ENCODE results near the gene ITPRIP. TPM values are rescaled to one million over a fixed set of nuclear protein-coding genes. Genes with fewer than 3 reads are reported as not detected.

Gene ITPRIP
- total and polyA plus RNA-seq, 5 donors from 2014 or later, result 10.9 to 68.4 (median 13.4) TPM

DNA sequence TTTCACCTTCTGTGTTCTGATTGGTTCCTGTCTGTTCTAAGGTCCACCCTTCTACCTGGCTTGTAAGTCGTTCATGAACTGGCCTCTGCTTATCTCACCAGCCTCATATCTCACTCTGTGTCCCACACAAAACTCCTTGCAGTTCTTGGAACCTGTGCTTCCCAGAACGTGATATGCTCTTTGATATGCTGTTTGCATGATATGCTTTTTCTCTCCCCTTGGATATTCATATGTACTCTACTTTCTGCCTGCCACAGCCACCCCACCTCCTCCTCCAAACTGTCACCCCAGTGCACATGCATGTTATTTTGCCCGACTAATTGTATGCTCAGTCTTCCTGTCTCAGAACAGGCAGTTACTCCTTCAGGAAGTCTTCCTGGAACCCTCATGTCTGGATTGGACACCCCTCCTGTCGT is 1.9 kb upstream of the ITPRIP start:
- Histone ChIP-seq H3K27me3 (ENCODE audit: control insufficient read depth, insufficient read depth, low read length) (peaks cover 3% of the 10 kb centered on the region), H3K36me3 (ENCODE audit: control insufficient read depth, insufficient read depth, low read length) (no peaks in the 10 kb centered on the region), H3K27ac (ENCODE audit: insufficient read depth, low read length, poor library complexity, severe bottlenecking) (no peak overlapping the region), H3K9me3 (ENCODE audit: control insufficient read depth in 2 of 2, low read length in 2 of 2) (no peaks in the 10 kb centered on the region), H3K4me3 (ENCODE audit: low read depth, low read length) (no peak overlapping the region), H3K4me1 (ENCODE audit: control insufficient read depth, insufficient read depth, low read length, poor library complexity, severe bottlenecking) (peaks cover 37% of the 10 kb centered on the region)
- H3K36me3 Mint-ChIP-seq, result no peaks in the 10 kb centered on the region
- peaks cover 0 to under 1% (median 0%) of the 10 kb centered on the region in 7 donors for H3K9me3 Mint-ChIP-seq
- peaks cover 20% of the 10 kb centered on the region for H3K27me3 Mint-ChIP-seq
- peak overlapping the region; percentile 52 to 91 (median 76) for H3K4me3 Mint-ChIP-seq
- ATAC-seq (ENCODE audit: low read depth in 2 of 2), result no peak
- DNase-seq, result no peak
- H3K4me1 Mint-ChIP-seq, result peaks cover 14 to 33% (median 24%) of the 10 kb centered on the region in 4 donors
- H3K27ac Mint-ChIP-seq, result peak overlapping the region in 2 of 3 donors; percentile 26 to 52

GRCh38 chr10:104339469-104340110 is 1.3 kb upstream of the ITPRIP start:
- Mint-ChIP-seq H3K27me3 (peaks cover 20% of the 10 kb centered on the region), H3K4me3 (peak overlapping the region; percentile 91 to 100 (median 99)), H3K4me1 (peaks cover 19 to 39% (median 29%) of the 10 kb centered on the region in 4 donors), H3K36me3 (no peaks in the 10 kb centered on the region), H3K27ac (peak overlapping the region; percentile 56 to 100 (median 96)), H3K9me3 (no peaks in the 10 kb centered on the region)
- peaks cover 3% of the 10 kb centered on the region for H3K27me3 ChIP-seq (ENCODE audit: control insufficient read depth, insufficient read depth, low read length)
- H3K9me3 ChIP-seq (ENCODE audit: control insufficient read depth in 2 of 2, low read length in 2 of 2), result no peaks in the 10 kb centered on the region
- no peaks in the 10 kb centered on the region for H3K36me3 ChIP-seq (ENCODE audit: control insufficient read depth, insufficient read depth, low read length)
- ATAC-seq (ENCODE audit: low read depth in 2 of 2), result no peak
- H3K27ac ChIP-seq (ENCODE audit: insufficient read depth, low read length, poor library complexity, severe bottlenecking), result no peak overlapping the region
- H3K4me1 ChIP-seq (ENCODE audit: control insufficient read depth, insufficient read depth, low read length, poor library complexity, severe bottlenecking), result peaks cover 42% of the 10 kb centered on the region
- peak overlapping the region; percentile 82 for H3K4me3 ChIP-seq (ENCODE audit: low read depth, low read length)
- DNase-seq, result no peak

DNA sequence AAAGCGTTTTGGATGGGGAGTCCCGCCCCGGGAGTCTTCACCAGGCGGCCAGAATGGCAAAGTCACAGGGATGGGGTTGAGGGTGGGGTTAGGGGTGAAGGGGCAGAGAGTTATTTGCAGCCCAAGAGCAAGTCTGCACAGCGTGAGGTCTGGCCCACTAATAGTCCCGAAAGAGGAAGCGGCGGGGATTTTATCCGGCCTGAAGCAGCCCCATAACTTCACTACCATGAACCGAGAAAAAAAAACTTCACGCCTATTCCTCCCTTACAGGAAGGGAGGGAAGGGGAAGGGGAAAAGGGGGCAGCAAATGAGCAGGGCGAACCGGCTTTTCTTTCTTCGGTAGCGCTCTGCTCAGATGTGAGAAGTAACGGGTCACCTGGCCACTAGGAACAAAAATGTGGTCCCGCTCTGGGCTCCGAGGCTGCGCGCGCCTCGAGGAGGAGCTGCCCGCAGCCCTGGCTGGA is 712 bp downstream of the ITPRIP start:
- H3K4me1 ChIP-seq (ENCODE audit: control insufficient read depth, insufficient read depth, low read length, poor library complexity, severe bottlenecking), result peaks cover 61% of the 10 kb centered on the region
- DNase-seq, result peak in 1 of 3 donors; percentile 32
- H3K4me1 Mint-ChIP-seq, result peaks cover 19 to 59% (median 43%) of the 10 kb centered on the region in 4 donors

GRCh38 chr10:104336821-104337467 is 1.3 kb downstream of the ITPRIP start:
- peaks cover 20% of the 10 kb centered on the region for H3K27me3 Mint-ChIP-seq

More for the DNA sequence above, 712 bp downstream of the ITPRIP start:
- peaks cover 8% of the 10 kb centered on the region for H3K36me3 ChIP-seq (ENCODE audit: control insufficient read depth, insufficient read depth, low read length)
- Mint-ChIP-seq H3K9me3 (no peaks in the 10 kb centered on the region), H3K4me3 (peak overlapping the region; percentile 91 to 100 (median 99)), H3K27me3 (peaks cover 20% of the 10 kb centered on the region), H3K36me3 (peaks cover 8% of the 10 kb centered on the region), H3K27ac (peak overlapping the region; percentile 95 to 100 (median 96))
- no peaks in the 10 kb centered on the region for H3K9me3 ChIP-seq (ENCODE audit: control insufficient read depth in 2 of 2, low read length in 2 of 2)
- H3K27me3 ChIP-seq (ENCODE audit: control insufficient read depth, insufficient read depth, low read length), result peaks cover 3% of the 10 kb centered on the region
- H3K27ac ChIP-seq (ENCODE audit: insufficient read depth, low read length, poor library complexity, severe bottlenecking), result peak overlapping the region; percentile 89
- peak; percentile 3 to 10 for ATAC-seq (ENCODE audit: low read depth in 2 of 2)
- H3K4me3 ChIP-seq (ENCODE audit: low read depth, low read length), result peak overlapping the region; percentile 94

DNA sequence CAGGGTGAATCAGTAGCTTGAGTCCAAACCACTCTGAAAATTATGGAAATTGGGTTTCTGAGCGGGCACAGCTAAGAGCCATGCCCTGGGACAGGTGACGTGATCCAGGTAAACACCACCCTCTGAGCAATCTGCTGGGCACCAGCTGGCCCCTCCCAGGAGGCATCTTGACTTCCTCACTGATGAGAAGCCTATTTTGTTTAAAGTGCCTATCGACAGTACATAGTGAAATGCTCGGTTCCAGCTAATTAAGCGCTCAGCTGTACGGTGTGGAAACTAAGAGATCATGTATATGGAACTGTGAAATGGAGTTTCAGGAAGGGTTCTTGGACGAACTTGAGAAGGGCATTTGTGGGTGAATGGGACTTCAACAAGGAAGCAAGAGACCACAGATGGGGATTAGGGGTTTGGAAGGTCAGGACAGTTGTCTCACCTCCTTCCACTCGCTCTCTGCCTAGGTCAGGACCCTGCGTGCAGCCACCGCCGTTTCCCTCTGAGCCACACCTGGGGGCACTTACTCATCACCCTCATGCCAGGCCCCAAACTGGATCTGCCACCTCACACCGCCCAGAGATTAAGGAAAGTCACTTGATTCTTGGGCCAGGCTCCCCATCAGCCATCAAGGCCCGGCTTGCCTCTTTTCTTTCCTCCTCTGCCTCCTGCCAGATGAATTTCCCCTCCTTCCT is 3.2 kb downstream of the ITPRIP start:
- ATAC-seq (ENCODE audit: low read depth in 2 of 2) (no peak), DNase-seq (no peak)
- peak overlapping the region; percentile 94 for H3K4me3 ChIP-seq (ENCODE audit: low read depth, low read length)
- peaks cover 16% of the 10 kb centered on the region for H3K27me3 Mint-ChIP-seq
- peak overlapping the region; percentile 93 to 96 (median 95) for H3K27ac Mint-ChIP-seq
- peak overlapping the region; percentile 89 for H3K27ac ChIP-seq (ENCODE audit: insufficient read depth, low read length, poor library complexity, severe bottlenecking)
- H3K36me3 ChIP-seq (ENCODE audit: control insufficient read depth, insufficient read depth, low read length), result peaks cover 11% of the 10 kb centered on the region
- peak overlapping the region; percentile 52 to 91 (median 84) for H3K4me3 Mint-ChIP-seq
- peaks cover 22 to 80% (median 61%) of the 10 kb centered on the region in 4 donors for H3K4me1 Mint-ChIP-seq
- H3K9me3 ChIP-seq (ENCODE audit: control insufficient read depth in 2 of 2, low read length in 2 of 2), result no peaks in the 10 kb centered on the region
- peaks cover 1% of the 10 kb centered on the region for H3K27me3 ChIP-seq (ENCODE audit: control insufficient read depth, insufficient read depth, low read length)
- peaks cover 8% of the 10 kb centered on the region for H3K36me3 Mint-ChIP-seq
- peaks cover 80% of the 10 kb centered on the region for H3K4me1 ChIP-seq (ENCODE audit: control insufficient read depth, insufficient read depth, low read length, poor library complexity, severe bottlenecking)
- H3K9me3 Mint-ChIP-seq, result no peaks in the 10 kb centered on the region

More at GRCh38 chr10:104336821-104337467, 1.3 kb downstream of the ITPRIP start:
- no peak for DNase-seq
- Mint-ChIP-seq H3K36me3 (peaks cover 8% of the 10 kb centered on the region), H3K4me1 (peaks cover 20 to 65% (median 46%) of the 10 kb centered on the region in 4 donors), H3K4me3 (peak overlapping the region; percentile 91 to 100 (median 99)), H3K27ac (peak overlapping the region; percentile 95 to 100 (median 96)), H3K9me3 (no peaks in the 10 kb centered on the region)
- Histone ChIP-seq H3K9me3 (ENCODE audit: control insufficient read depth in 2 of 2, low read length in 2 of 2) (no peaks in the 10 kb centered on the region), H3K36me3 (ENCODE audit: control insufficient read depth, insufficient read depth, low read length) (peaks cover 11% of the 10 kb centered on the region), H3K27ac (ENCODE audit: insufficient read depth, low read length, poor library complexity, severe bottlenecking) (peak overlapping the region; percentile 89), H3K4me3 (ENCODE audit: low read depth, low read length) (peak overlapping the region; percentile 94), H3K4me1 (ENCODE audit: control insufficient read depth, insufficient read depth, low read length, poor library complexity, severe bottlenecking) (peaks cover 62% of the 10 kb centered on the region), H3K27me3 (ENCODE audit: control insufficient read depth, insufficient read depth, low read length) (peaks cover 3% of the 10 kb centered on the region)
- no peak for ATAC-seq (ENCODE audit: low read depth in 2 of 2)

DNA sequence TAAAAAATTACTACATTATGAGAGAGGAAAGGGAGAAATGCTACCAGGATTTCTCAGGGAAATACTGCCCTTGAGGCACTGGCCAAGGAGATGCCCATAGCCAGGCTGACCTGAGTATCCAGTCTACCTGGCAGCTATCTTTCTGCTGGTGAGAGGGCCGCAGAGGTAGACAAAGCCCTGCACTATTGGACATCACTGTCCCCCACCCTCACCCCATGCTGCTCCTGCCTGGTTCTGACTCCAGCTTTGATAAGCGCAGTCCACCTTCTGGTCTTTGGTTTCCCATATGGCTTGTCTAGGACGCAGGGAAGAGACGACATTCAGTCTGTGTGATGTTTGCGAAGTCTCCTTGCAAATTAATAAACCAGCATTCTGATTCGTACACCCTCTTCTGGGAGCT is 3.7 kb downstream of the ITPRIP start:
- Histone ChIP-seq H3K27me3 (ENCODE audit: control insufficient read depth, insufficient read depth, low read length) (no peaks in the 10 kb centered on the region), H3K36me3 (ENCODE audit: control insufficient read depth, insufficient read depth, low read length) (peaks cover 11% of the 10 kb centered on the region), H3K9me3 (ENCODE audit: control insufficient read depth in 2 of 2, low read length in 2 of 2) (no peaks in the 10 kb centered on the region), H3K27ac (ENCODE audit: insufficient read depth, low read length, poor library complexity, severe bottlenecking) (peak overlapping the region; percentile 89), H3K4me1 (ENCODE audit: control insufficient read depth, insufficient read depth, low read length, poor library complexity, severe bottlenecking) (peaks cover 83% of the 10 kb centered on the region), H3K4me3 (ENCODE audit: low read depth, low read length) (peak overlapping the region; percentile 59)
- peak overlapping the region in 3 of 4 donors; percentile 83 to 91 (median 84) for H3K4me3 Mint-ChIP-seq
- H3K9me3 Mint-ChIP-seq, result no peaks in the 10 kb centered on the region
- DNase-seq (no peak), ATAC-seq (ENCODE audit: low read depth in 2 of 2) (no peak)
- H3K27ac Mint-ChIP-seq, result peak overlapping the region; percentile 93 to 96 (median 95)
- peaks cover 8% of the 10 kb centered on the region for H3K36me3 Mint-ChIP-seq
- H3K27me3 Mint-ChIP-seq, result peaks cover 11% of the 10 kb centered on the region
- peaks cover 24 to 82% (median 64%) of the 10 kb centered on the region in 4 donors for H3K4me1 Mint-ChIP-seq

- H3K27ac ChIP-seq (ENCODE audit: insufficient read depth, low read length, poor library complexity, severe bottlenecking), result peak overlapping the region; percentile 89
- Mint-ChIP-seq H3K27ac (peak overlapping the region; percentile 93 to 98 (median 96)), H3K9me3 (peaks cover 0 to 1% (median 0%) of the 10 kb centered on the region in 7 donors), H3K27me3 (peaks cover 11% of the 10 kb centered on the region), H3K36me3 (peaks cover 8% of the 10 kb centered on the region), H3K4me1 (peaks cover 30 to 82% (median 67%) of the 10 kb centered on the region in 4 donors), H3K4me3 (peak overlapping the region; percentile 53 to 91 (median 73))
- H3K36me3 ChIP-seq (ENCODE audit: control insufficient read depth, insufficient read depth, low read length), result peaks cover 11% of the 10 kb centered on the region
- H3K27me3 ChIP-seq (ENCODE audit: control insufficient read depth, insufficient read depth, low read length), result no peaks in the 10 kb centered on the region
- H3K9me3 ChIP-seq (ENCODE audit: control insufficient read depth in 2 of 2, low read length in 2 of 2), result no peaks in the 10 kb centered on the region
- DNase-seq (no peak), ATAC-seq (ENCODE audit: low read depth in 2 of 2) (no peak)
- H3K4me1 ChIP-seq (ENCODE audit: control insufficient read depth, insufficient read depth, low read length, poor library complexity, severe bottlenecking), result peaks cover 83% of the 10 kb centered on the region
- H3K4me3 ChIP-seq (ENCODE audit: low read depth, low read length), result no peak overlapping the region
Observed at GRCh38 chr10:104333728-104334373, 4.4 kb downstream of the ITPRIP start.
